DND-41 (cell line): ENCODE data around the gene DLGAP4.

Experiments used
- ATAC-seq: fragments of 200-7000 bp; cut with Tn5 transposase; 3 replicates; pipeline ENCODE4 v1.9.1; 2021; ENCODE audit warnings: low read depth; ENCODE audit not compliant: insufficient read depth
- DNase-seq: peaks from one replicate; pipeline ENCODE4 v3.0.0-alpha.2; 2020
- H2AFZ ChIP-seq: 2 replicates; pipeline ENCODE4 v1.6.0; 2012; ENCODE audit warnings: low read depth, low read length
- H3K27ac ChIP-seq: 2 replicates; pipeline ENCODE4 v1.5.1; 2012; ENCODE audit warnings: low read length, inconsistent platforms
- H3K27me3 ChIP-seq: fragments of 200-600 bp; sonication (generic); 2 replicates; pipeline ENCODE4 v1.6.0; 2012; ENCODE audit warnings: low read length, mild to moderate bottlenecking, inconsistent platforms; ENCODE audit not compliant: insufficient read depth, poor library complexity
- H3K36me3 ChIP-seq: 2 replicates; pipeline ENCODE4 v1.5.1; 2012; ENCODE audit warnings: low read length, inconsistent platforms; ENCODE audit not compliant: insufficient read depth
- H3K4me1 ChIP-seq: 2 replicates; pipeline ENCODE4 v1.5.1; 2012; ENCODE audit warnings: mild to moderate bottlenecking, low read length; ENCODE audit not compliant: insufficient read depth
- H3K4me2 ChIP-seq: 2 replicates; pipeline ENCODE4 v1.6.0; 2012; ENCODE audit warnings: mild to moderate bottlenecking, moderate library complexity, low read length, inconsistent platforms; ENCODE audit not compliant: insufficient read depth
- H3K4me3 ChIP-seq, 2 experiments: fragments of 200-600 bp in 1 of 2; shearing (Covaris generic) in 1 of 2; 2 replicates each; pipeline ENCODE4 v1.5.1; 2012 to 2016; ENCODE audit warnings: inconsistent platforms in 2 of 2, low read length in 2 of 2, mild to moderate bottlenecking in 2 of 2, low read depth in 1 of 2, moderate library complexity in 1 of 2
- H3K79me2 ChIP-seq: 2 replicates; pipeline ENCODE4 v1.6.0; 2012; ENCODE audit warnings: low read length, inconsistent platforms; ENCODE audit not compliant: insufficient read depth
- H3K9ac ChIP-seq: 2 replicates; pipeline ENCODE4 v1.6.0; 2012; ENCODE audit warnings: low read depth, mild to moderate bottlenecking, inconsistent platforms, low read length, moderate library complexity
- H3K9me3 ChIP-seq: 2 replicates; pipeline ENCODE4 v1.5.1; 2012; ENCODE audit warnings: low read length, moderate library complexity, mild to moderate bottlenecking, inconsistent platforms; ENCODE audit not compliant: insufficient read depth, severe bottlenecking
- H4K20me1 ChIP-seq: 2 replicates; pipeline ENCODE4 v1.6.0; 2012; ENCODE audit warnings: low read length; ENCODE audit not compliant: insufficient read depth
- CTCF ChIP-seq: IDR thresholded peaks from 2 replicates; pipeline ENCODE4 v1.5.1; 2012; ENCODE audit warnings: borderline replicate concordance, low read length, moderate library complexity, mild to moderate bottlenecking; ENCODE audit not compliant: poor library complexity, severe bottlenecking; ENCODE audit errors: extremely low read depth
- EZH2 ChIP-seq: IDR thresholded peaks from 3 replicates; pipeline ENCODE4 v1.6.1; 2012; ENCODE audit warnings: borderline replicate concordance, low read depth, mild to moderate bottlenecking, moderate library complexity, low read length, inconsistent platforms; ENCODE audit not compliant: severe bottlenecking

The DLGAP4 gene

DNA sequence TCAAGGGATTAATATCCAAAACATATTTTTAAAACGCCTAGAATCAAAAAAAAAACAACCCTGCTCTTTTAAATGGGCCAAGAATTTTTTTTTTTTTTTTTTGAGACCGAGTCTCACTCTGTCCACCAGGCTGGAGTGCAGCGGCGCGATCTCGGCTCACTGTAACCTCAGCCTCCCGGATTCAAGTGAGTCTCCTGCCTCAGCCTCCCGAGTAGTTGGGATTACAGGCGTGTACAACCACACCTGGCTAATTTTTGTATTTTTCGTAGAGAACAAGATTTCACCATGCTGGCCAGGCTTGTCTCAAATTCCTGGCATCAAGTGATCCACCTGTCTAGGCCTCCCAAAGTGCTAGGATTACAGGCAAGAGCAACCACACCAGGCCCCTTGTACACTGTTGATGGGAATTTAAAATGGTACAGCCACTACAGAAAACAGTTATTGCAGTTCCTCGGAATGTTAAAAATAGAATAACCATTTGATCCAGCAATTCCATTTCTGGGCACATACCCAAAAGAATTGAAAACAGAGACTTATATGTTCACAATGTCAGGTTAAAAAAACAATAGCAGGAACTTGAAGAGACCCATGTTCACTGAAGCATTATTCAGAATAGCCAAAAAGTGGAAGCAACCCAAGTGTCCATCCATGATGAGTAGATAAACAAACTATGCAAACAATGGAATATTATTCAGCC lies 232.0 kb downstream of the DLGAP4 start:
- no peak for TF ChIP-seq CTCF
- no peak for TF ChIP-seq EZH2
- Histone ChIP-seq H3K9ac (no peak overlapping the region), H3K4me1 (no peaks in the 10 kb centered on the region), H3K36me3 (no peaks in the 10 kb centered on the region), H3K4me3 (no peak overlapping the region), H4K20me1 (0 out of 2 replicates have a peak, but pooled peaks cover 2% of the 10 kb centered on the region), H3K79me2 (no peaks in the 10 kb centered on the region), H2AFZ (no peak overlapping the region), H3K27ac (no peak overlapping the region), H3K27me3 (no peaks in the 10 kb centered on the region), H3K4me2 (no peak overlapping the region), H3K9me3 (no peaks in the 10 kb centered on the region)
- ATAC-seq (no peak), DNase-seq (no peak)

GRCh38 chr20:36540551-36541211 lies 234.5 kb downstream of the DLGAP4 start:
- H3K4me2 ChIP-seq = no peak overlapping the region
- H3K9ac ChIP-seq = no peak overlapping the region
- H3K4me3 ChIP-seq = no peak overlapping the region
- no peaks in the 10 kb centered on the region for H3K27me3 ChIP-seq
- no peaks in the 10 kb centered on the region for H3K4me1 ChIP-seq
- no peak for DNase-seq
- no peaks in the 10 kb centered on the region for H3K79me2 ChIP-seq
- H3K27ac ChIP-seq = no peak overlapping the region
- no peak overlapping the region for H2AFZ ChIP-seq
- no peaks in the 10 kb centered on the region for H3K36me3 ChIP-seq
- H4K20me1 ChIP-seq = peaks cover 6% of the 10 kb centered on the region; the same call in 1 of the 2 replicates
- TF ChIP-seq EZH2 = no peak
- H3K9me3 ChIP-seq = no peaks in the 10 kb centered on the region
- no peak for ATAC-seq

- Histone ChIP-seq H4K20me1 (peaks cover 6% of the 10 kb centered on the region; the same call in 1 of the 2 replicates), H3K4me3 (no peak within 1 kb of the TSS), H3K9ac (no peak within 1 kb of the TSS), H3K9me3 (no peaks in the 10 kb centered on the region), H3K79me2 (no peaks in the 10 kb centered on the region), H3K4me2 (no peak within 1 kb of the TSS), H3K27ac (no peak within 1 kb of the TSS), H2AFZ (no peak within 1 kb of the TSS), H3K4me1 (no peaks in the 10 kb centered on the region), H3K27me3 (no peaks in the 10 kb centered on the region), H3K36me3 (no peaks in the 10 kb centered on the region)
- DNase-seq (no peak), ATAC-seq (no peak)
- TF ChIP-seq CTCF (no peak), EZH2 (no peak)
Measured at GRCh38 chr20:36541227-36541767, 235.2 kb downstream of the DLGAP4 start, which contains the start of gene MYL9. Gene MYL9, plus strand, starts transcription at chr20:36541519. Its CDS starts 3,366 bp downstream, at chr20:36544885.
